GM12873 (cell line): Measurements from ENCODE around the gene PRDM7.

ENCODE experiments used
- CTCF ChIP-seq: IDR thresholded peaks from 2 replicates; pipeline ENCODE4 v1.5.1; 2012; ENCODE audit warnings: low read depth, mild to moderate bottlenecking, moderate library complexity, low read length, control low read depth; ENCODE audit not compliant: insufficient read depth; ENCODE audit errors: missing control alignments

Gene PRDM7

GRCh38 chr16:90009172-90009899 lies 67.8 kb downstream of the PRDM7 start:
- TF ChIP-seq CTCF = no peak

GRCh38 chr16:90008708-90009145 lies 68.4 kb downstream of the PRDM7 start:
- no peak for TF ChIP-seq CTCF

GRCh38 chr16:90007015-90007414 lies 70.1 kb downstream of the PRDM7 start:
- no peak for TF ChIP-seq CTCF
